Fibroblast of lung (primary cell): ENCODE results near the gene SUGCT. TPM values are rescaled to one million over a fixed set of nuclear protein-coding genes. Genes with fewer than 3 reads are reported as not detected.

Experiments used
- DNase-seq, 2 donors: peaks; one replicate each; pipeline versions ENCODE4 v3.0.0 to v3.0.0-alpha.2; 2010; ENCODE audit warnings: low read depth in 2 of 2
- H2AFZ ChIP-seq: 2 replicates; pipeline ENCODE4 v1.5.1; 2012; ENCODE audit warnings: low read length, control low read depth, inconsistent platforms
- H3K27ac ChIP-seq: 2 replicates; pipeline ENCODE4 v1.5.1; 2011; ENCODE audit warnings: low read length, control low read depth; ENCODE audit not compliant: insufficient read depth
- H3K27me3 ChIP-seq: 2 replicates; pipeline ENCODE4 v1.5.1; 2011; ENCODE audit warnings: mild to moderate bottlenecking, low read length; ENCODE audit not compliant: control insufficient read depth, insufficient read depth
- H3K36me3 ChIP-seq: 2 replicates; pipeline ENCODE4 v1.5.1; 2011; ENCODE audit warnings: low read length; ENCODE audit not compliant: control insufficient read depth, insufficient read depth
- H3K4me1 ChIP-seq: 2 replicates; pipeline ENCODE4 v1.5.1; 2011; ENCODE audit warnings: low read length; ENCODE audit not compliant: control insufficient read depth, insufficient read depth; ENCODE audit errors: extremely low read depth
- H3K4me2 ChIP-seq: 2 replicates; pipeline ENCODE4 v1.5.1; 2011; ENCODE audit warnings: low read length, control low read depth; ENCODE audit not compliant: insufficient read depth; ENCODE audit errors: extremely low read depth
- H3K4me3 ChIP-seq, 4 experiments: fragments of 200-600 bp in 1 of 4; sonication (generic) in 1 of 4; replicated peaks in 1 of 4; 2 replicates each; pipeline ENCODE4 v1.5.1; 2011 to 2016; ENCODE audit warnings: low read length in 4 of 4, low read depth in 3 of 4, mild to moderate bottlenecking in 3 of 4, control low read depth in 2 of 4, inconsistent platforms in 1 of 4, mixed read lengths in 1 of 4; ENCODE audit not compliant: insufficient read depth in 1 of 4; ENCODE audit errors: control extremely low read depth in 1 of 4
- H3K79me2 ChIP-seq: 2 replicates; pipeline ENCODE4 v1.5.1; 2012; ENCODE audit warnings: mild to moderate bottlenecking, low read length, inconsistent platforms; ENCODE audit not compliant: control insufficient read depth, insufficient read depth
- H3K9ac ChIP-seq: 2 replicates; pipeline ENCODE4 v1.5.1; 2011; ENCODE audit warnings: mild to moderate bottlenecking, low read length, control low read depth; ENCODE audit not compliant: insufficient read depth
- H3K9me3 ChIP-seq: 2 replicates; pipeline ENCODE4 v1.5.1; 2012; ENCODE audit warnings: low read depth, low read length; ENCODE audit not compliant: control insufficient read depth, insufficient read depth
- H4K20me1 ChIP-seq: 2 replicates; pipeline ENCODE4 v1.5.1; 2011; ENCODE audit warnings: low read length; ENCODE audit not compliant: control insufficient read depth, insufficient read depth; ENCODE audit errors: extremely low read depth
- CTCF ChIP-seq, 2 donors: IDR thresholded peaks in 1 of 2; conservative IDR thresholded peaks in 1 of 2; 1 replicate in 1 of 2; 2 replicates in 1 of 2; pipeline ENCODE4 v1.5.1; 2011 to 2012; ENCODE audit warnings: low read length in 2 of 2, control low read depth in 1 of 2, inconsistent platforms in 1 of 2, low read depth in 1 of 2, mild to moderate bottlenecking in 1 of 2
- EZH2 ChIP-seq: IDR thresholded peaks from 2 replicates; pipeline ENCODE4 v1.5.1; 2012; ENCODE audit warnings: low read length, control low read depth, mild to moderate bottlenecking; ENCODE audit errors: missing control alignments
- polyA plus RNA-seq, 2 donors: library from polyadenylated mRNA; depleted of rRNA in 1 of 2; stranded (reverse) in 1 of 2; unstranded in 1 of 2; fragments of >200 nt; gene quantifications; 2 replicates each; pipeline ENCODE4 v1.2.1, GENCODE V29; 2011 to 2012; ENCODE audit warnings: missing spikeins in 1 of 2
- total RNA-seq: library from RNA; depleted of rRNA; stranded (reverse); fragments of >200 nt; gene quantifications from 2 replicates; pipeline ENCODE4 v1.2.1, GENCODE V29; 2014

SUGCT gene
- total and polyA plus RNA-seq, 2 donors (not counting 1 experiment from before 2014, with no cell fraction given) = 8.4 to 16.5 TPM

- Histone ChIP-seq H3K4me2 (no peak overlapping the region), H3K9me3 (no peaks in the 10 kb centered on the region), H2AFZ (no peak overlapping the region), H3K4me1 (no peaks in the 10 kb centered on the region), H3K9ac (no peak overlapping the region), H3K36me3 (no peaks in the 10 kb centered on the region), H4K20me1 (no peaks in the 10 kb centered on the region), H3K4me3 (no peak overlapping the region), H3K79me2 (no peaks in the 10 kb centered on the region), H3K27me3 (no peaks in the 10 kb centered on the region), H3K27ac (no peak overlapping the region)
- TF ChIP-seq EZH2 = no peak
- no peak for TF ChIP-seq CTCF (conservative IDR thresholded peaks at IDR 0.05 in 1 of 2, IDR thresholded peaks at IDR 0.05 in 1 of 2; ENCODE audit: low read depth in 1 of 2, low read length in 2 of 2)
- DNase-seq = no peak
Observed at GRCh38 chr7:40629891-40630290, 495.1 kb downstream of the SUGCT start.

- Histone ChIP-seq H3K36me3 (no peaks in the 10 kb centered on the region), H4K20me1 (no peaks in the 10 kb centered on the region), H3K9ac (no peak overlapping the region), H3K4me1 (no peaks in the 10 kb centered on the region), H3K4me3 (no peak overlapping the region), H3K9me3 (no peaks in the 10 kb centered on the region), H3K27me3 (no peaks in the 10 kb centered on the region), H3K79me2 (no peaks in the 10 kb centered on the region), H2AFZ (no peak overlapping the region), H3K27ac (no peak overlapping the region), H3K4me2 (no peak overlapping the region)
- no peak for DNase-seq
- TF ChIP-seq CTCF (conservative IDR thresholded peaks at IDR 0.05 in 1 of 2, IDR thresholded peaks at IDR 0.05 in 1 of 2; ENCODE audit: low read depth in 1 of 2, low read length in 2 of 2) = no peak
- no peak for TF ChIP-seq EZH2
Observed at GRCh38 chr7:40634118-40634517, 499.3 kb downstream of the SUGCT start.

- Histone ChIP-seq H2AFZ (no peak overlapping the region), H3K4me3 (no peak overlapping the region), H3K9ac (no peak overlapping the region), H3K4me1 (no peaks in the 10 kb centered on the region), H3K4me2 (no peak overlapping the region), H3K27ac (no peak overlapping the region), H3K36me3 (no peaks in the 10 kb centered on the region), H3K79me2 (no peaks in the 10 kb centered on the region), H3K27me3 (no peaks in the 10 kb centered on the region), H3K9me3 (no peaks in the 10 kb centered on the region), H4K20me1 (no peaks in the 10 kb centered on the region)
- TF ChIP-seq EZH2 (no peak), CTCF (conservative IDR thresholded peaks at IDR 0.05 in 1 of 2, IDR thresholded peaks at IDR 0.05 in 1 of 2; ENCODE audit: low read depth in 1 of 2, low read length in 2 of 2) (no peak)
- DNase-seq = no peak
Observed at GRCh38 chr7:40638545-40639320, 503.9 kb downstream of the SUGCT start.
